Endothelial cell of umbilical vein (primary cell): ENCODE measurements around the gene ZIM2. TPM values are rescaled to one million over a fixed set of nuclear protein-coding genes. Genes with fewer than 3 reads are reported as not detected.

Experiments used
- BruUV-seq: library from RNA; stranded (reverse); fragments of 400-500 nt; replicated peaks from 2 replicates; lab custom pipeline; 2021; lab: Mats Ljungman, UMichigan
- CTCF ChIA-PET: fragments of 300-600, 350-600 bp; sonication (Branson Sonifier 250); formaldehyde crosslinking; loops from one replicate; lab custom pipeline; 2021; ENCODE audit warnings: antibody characterized with exemption, inconsistent platforms; lab: Charles Lee
- POLR2A ChIA-PET: fragments of 300-600, 350-600 bp; sonication (Branson Sonifier 250); formaldehyde crosslinking; loops from one replicate; lab custom pipeline; 2021; ENCODE audit warnings: antibody characterized with exemption, inconsistent platforms; lab: Charles Lee
- DNase-seq: peaks from one replicate; pipeline ENCODE4 v3.0.0-alpha.2; 2011; ENCODE audit warnings: low read depth, low spot score
- FAIRE-seq: peaks from 2 replicates; lab custom pipeline; 2011; peaks lifted over from hg19 to GRCh38; lab: Jason Lieb, UNC
- H2AFZ ChIP-seq: 2 replicates; pipeline ENCODE4 v1.6.0; 2012; ENCODE audit warnings: low read depth, low read length, control low read depth, inconsistent platforms
- H3K27ac ChIP-seq: 2 replicates; pipeline ENCODE4 v1.5.1; 2011; ENCODE audit warnings: low read depth, mild to moderate bottlenecking, control low read depth, low read length, moderate library complexity; ENCODE audit not compliant: insufficient read depth
- H3K27me3 ChIP-seq, 2 experiments: 2 replicates each; pipeline versions ENCODE4 v1.6.0 to v1.6.1; 2011; ENCODE audit warnings: low read length in 2 of 2, mixed read lengths in 1 of 2; ENCODE audit not compliant: control insufficient read depth in 2 of 2, insufficient read depth in 2 of 2
- H3K36me3 ChIP-seq, 2 experiments: 2 replicates in 1 of 2; 3 replicates in 1 of 2; pipeline ENCODE4 v1.5.1; 2011; ENCODE audit warnings: low read length in 2 of 2, mild to moderate bottlenecking in 1 of 2, moderate library complexity in 1 of 2; ENCODE audit not compliant: control insufficient read depth in 2 of 2, insufficient read depth in 2 of 2; ENCODE audit errors: extremely low read depth in 1 of 2
- H3K4me1 ChIP-seq: 3 replicates; pipeline ENCODE4 v1.5.1; 2011; ENCODE audit warnings: mild to moderate bottlenecking, low read length; ENCODE audit not compliant: control insufficient read depth, insufficient read depth; ENCODE audit errors: extremely low read depth
- H3K4me2 ChIP-seq: 2 replicates; pipeline ENCODE4 v1.6.1; 2011; ENCODE audit warnings: low read length, control low read depth, mixed read lengths; ENCODE audit not compliant: insufficient read depth
- H3K4me3 ChIP-seq, 3 experiments: fragments of 200-600 bp in 1 of 3; sonication (generic), shearing (Covaris generic) in 1 of 3; replicated peaks in 1 of 3; 2 replicates each; pipeline ENCODE4 v1.5.1; 2011 to 2016; ENCODE audit warnings: control low read depth in 3 of 3, low read length in 3 of 3, mild to moderate bottlenecking in 2 of 3, inconsistent platforms in 1 of 3, low read depth in 1 of 3, moderate library complexity in 1 of 3; ENCODE audit not compliant: insufficient read depth in 1 of 3
- H3K79me2 ChIP-seq: 2 replicates; pipeline ENCODE4 v1.6.0; 2012; ENCODE audit warnings: low read length, inconsistent platforms; ENCODE audit not compliant: control insufficient read depth, insufficient read depth
- H3K9ac ChIP-seq: replicated peaks from 2 replicates; pipeline ENCODE3; 2011; ENCODE audit warnings: low read length, control low read depth; ENCODE audit not compliant: insufficient read depth; ENCODE audit errors: extremely low read depth
- H3K9me1 ChIP-seq: replicated peaks from 3 replicates; pipeline ENCODE4 v1.6.0; 2011; ENCODE audit warnings: mild to moderate bottlenecking, low read length; ENCODE audit not compliant: control insufficient read depth, insufficient read depth; ENCODE audit errors: extremely low read depth
- H3K9me3 ChIP-seq: replicated peaks from 2 replicates; pipeline ENCODE4 v1.5.1; 2012; ENCODE audit warnings: low read length, inconsistent platforms; ENCODE audit not compliant: control insufficient read depth, insufficient read depth
- H4K20me1 ChIP-seq: replicated peaks from 2 replicates; pipeline ENCODE3; 2011; ENCODE audit warnings: mild to moderate bottlenecking, low read length; ENCODE audit not compliant: control insufficient read depth, insufficient read depth; ENCODE audit errors: extremely low read depth
- CTCF ChIP-seq, 2 donors: IDR thresholded peaks; 1 replicate in 1 of 2; 2 replicates in 1 of 2; pipeline ENCODE4 v1.5.1; 2011; ENCODE audit warnings: low read length in 2 of 2, mild to moderate bottlenecking in 2 of 2, moderate library complexity in 2 of 2, control low read depth in 1 of 2, inconsistent platforms in 1 of 2, low read depth in 1 of 2; ENCODE audit not compliant: insufficient read depth in 1 of 2; ENCODE audit errors: extremely low read depth in 1 of 2
- EZH2 ChIP-seq: IDR thresholded peaks from 2 replicates; pipeline ENCODE4 v1.6.1; 2012; ENCODE audit warnings: borderline replicate concordance, low read depth, mild to moderate bottlenecking, moderate library complexity, low read length, inconsistent platforms; ENCODE audit not compliant: severe bottlenecking
- FOS ChIP-seq: IDR thresholded peaks from 2 replicates; pipeline ENCODE4 v1.6.1; 2011; ENCODE audit warnings: mild to moderate bottlenecking, low read length, moderate library complexity, borderline replicate concordance; ENCODE audit not compliant: insufficient read depth
- GATA2 ChIP-seq: IDR thresholded peaks from 2 replicates; pipeline ENCODE4 v1.7.0; 2011; ENCODE audit warnings: low read depth, mild to moderate bottlenecking, moderate library complexity, mixed read lengths, low read length; ENCODE audit not compliant: insufficient read length, insufficient read depth
- JUN ChIP-seq: IDR thresholded peaks from 2 replicates; pipeline ENCODE4 v1.6.1; 2011; ENCODE audit warnings: borderline replicate concordance, low read depth; ENCODE audit not compliant: insufficient read length, insufficient read depth
- MYC ChIP-seq: IDR thresholded peaks from one replicate; pipeline ENCODE4 v1.6.1; 2011; ENCODE audit warnings: mild to moderate bottlenecking, low read depth, low read length
- POLR2A ChIP-seq: IDR thresholded peaks from 2 replicates; pipeline ENCODE4 v1.6.1; 2012; ENCODE audit warnings: low read depth, mild to moderate bottlenecking, control low read depth, low read length
- POLR2AphosphoS5 ChIP-seq: IDR thresholded peaks from 2 replicates; pipeline ENCODE4 v1.6.1; 2012; ENCODE audit warnings: low read depth, mild to moderate bottlenecking, control low read depth, low read length, moderate library complexity; ENCODE audit not compliant: insufficient read depth
- dilution Hi-C: fragments of 300-500 bp; cut with MboI; formaldehyde crosslinking; loops from one replicate; pipeline ENCODE4 v1.15.0; 2019; ENCODE audit warnings: low sequenced_read_pairs; ENCODE audit not compliant: extremely low pct_ligation_motif_present
- intact Hi-C: fragments of 100-400 bp; cut with micrococcal nuclease; formaldehyde crosslinking; loops from one replicate; pipeline ENCODE4 v1.10.0; 2022
- polyA plus RNA-seq, 4 experiments: library from polyadenylated mRNA; depleted of rRNA in 3 of 4; stranded (reverse) in 3 of 4; unstranded in 1 of 4; fragments of >200 nt; gene quantifications; 2 replicates each; pipeline versions ENCODE4 v1.2.1 to v1.2.3, GENCODE V29; 2011 to 2012; ENCODE audit warnings: missing spikeins in 1 of 4
- total RNA-seq: library from RNA; stranded (reverse); gene quantifications from 2 replicates; pipeline ENCODE4 v1.2.3, GENCODE V29; 2021
- TF ChIP-seq, protein P1 (sequence below): IDR thresholded peaks from 2 replicates; pipeline ENCODE4 v1.6.1; 2011; ENCODE audit not compliant: insufficient read depth, insufficient read length

The ZIM2 gene
- total and polyA plus RNA-seq, 2 donors (not counting 3 experiments of a cell fraction or from before 2014, with no cell fraction given) = not detected

- Histone ChIP-seq H3K27me3 (no peaks in the 10 kb centered on the region), H3K79me2 (no peaks in the 10 kb centered on the region), H4K20me1 (no peaks in the 10 kb centered on the region), H3K9me1 (no peaks in the 10 kb centered on the region), H3K4me3 (no peak overlapping the region), H3K4me2 (no peak overlapping the region), H3K9me3 (no peaks in the 10 kb centered on the region), H2AFZ (no peak overlapping the region), H3K4me1 (no peaks in the 10 kb centered on the region), H3K36me3 (no peaks in the 10 kb centered on the region), H3K9ac (no peak overlapping the region), H3K27ac (no peak overlapping the region)
- no peak for FAIRE-seq
- dilution Hi-C loops = no loop called here
- TF ChIP-seq GATA2 (no peak), POLR2AphosphoS5 (no peak), MYC (no peak), JUN (no peak), FOS (no peak), POLR2A (no peak), EZH2 (no peak), CTCF (IDR thresholded peaks at IDR 0.05; ENCODE audit: extremely low read depth in 1 of 2, insufficient read depth in 1 of 2, low read depth in 1 of 2, low read length in 2 of 2) (no peak)
- TF ChIP-seq, protein P1, sequence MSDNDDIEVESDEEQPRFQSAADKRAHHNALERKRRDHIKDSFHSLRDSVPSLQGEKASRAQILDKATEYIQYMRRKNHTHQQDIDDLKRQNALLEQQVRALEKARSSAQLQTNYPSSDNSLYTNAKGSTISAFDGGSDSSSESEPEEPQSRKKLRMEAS = no peak
- POLR2A ChIA-PET = no interaction called here
- no TSS peak for BruUV-seq
- no peak for DNase-seq
- intact Hi-C loops = no loop called here
- CTCF ChIA-PET = no interaction called here
Measured at GRCh38 chr19:56837492-56838023, 3.0 kb downstream of the ZIM2 start.
